GM06990 (cell line): ENCODE data around the gene CACNA1C.
"Not testable (repeated sequence)": the region's sequence is repeated elsewhere in the genome, so short reads cannot be mapped to it uniquely, and the experiment has no call there.

Experiments used
- DNase-seq: peaks from one replicate; pipeline ENCODE4 v3.0.0-alpha.2; 2011; ENCODE audit not compliant: insufficient read length; ENCODE audit errors: extremely low read depth
- H3K27me3 ChIP-seq: replicated peaks from 2 replicates; pipeline ENCODE4 v1.6.0; 2011; ENCODE audit warnings: low read length; ENCODE audit not compliant: control insufficient read depth, insufficient read depth
- H3K36me3 ChIP-seq: 2 replicates; pipeline ENCODE4 v1.5.1; 2011; ENCODE audit warnings: low read length; ENCODE audit not compliant: control insufficient read depth, insufficient read depth
- H3K4me3 ChIP-seq: replicated peaks from 2 replicates; pipeline ENCODE4 v1.5.1; 2011; ENCODE audit warnings: low read depth, mild to moderate bottlenecking, control low read depth, low read length
- TF ChIP-seq, protein P1 (sequence below): IDR thresholded peaks from 2 replicates; pipeline ENCODE4 v1.5.1; 2011; ENCODE audit warnings: low read length, control low read depth, mild to moderate bottlenecking, inconsistent platforms; ENCODE audit not compliant: insufficient read depth, poor library complexity, severe bottlenecking

CACNA1C gene

GRCh38 chr12:2126676-2127406, 74.1 kb downstream of the CACNA1C start:
- no peak for DNase-seq
- H3K4me3 ChIP-seq: no peak overlapping the region
- TF ChIP-seq, protein P1, sequence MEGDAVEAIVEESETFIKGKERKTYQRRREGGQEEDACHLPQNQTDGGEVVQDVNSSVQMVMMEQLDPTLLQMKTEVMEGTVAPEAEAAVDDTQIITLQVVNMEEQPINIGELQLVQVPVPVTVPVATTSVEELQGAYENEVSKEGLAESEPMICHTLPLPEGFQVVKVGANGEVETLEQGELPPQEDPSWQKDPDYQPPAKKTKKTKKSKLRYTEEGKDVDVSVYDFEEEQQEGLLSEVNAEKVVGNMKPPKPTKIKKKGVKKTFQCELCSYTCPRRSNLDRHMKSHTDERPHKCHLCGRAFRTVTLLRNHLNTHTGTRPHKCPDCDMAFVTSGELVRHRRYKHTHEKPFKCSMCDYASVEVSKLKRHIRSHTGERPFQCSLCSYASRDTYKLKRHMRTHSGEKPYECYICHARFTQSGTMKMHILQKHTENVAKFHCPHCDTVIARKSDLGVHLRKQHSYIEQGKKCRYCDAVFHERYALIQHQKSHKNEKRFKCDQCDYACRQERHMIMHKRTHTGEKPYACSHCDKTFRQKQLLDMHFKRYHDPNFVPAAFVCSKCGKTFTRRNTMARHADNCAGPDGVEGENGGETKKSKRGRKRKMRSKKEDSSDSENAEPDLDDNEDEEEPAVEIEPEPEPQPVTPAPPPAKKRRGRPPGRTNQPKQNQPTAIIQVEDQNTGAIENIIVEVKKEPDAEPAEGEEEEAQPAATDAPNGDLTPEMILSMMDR: no peak
- no peaks in the 10 kb centered on the region; the same call in 1 of the 2 replicates for H3K27me3 ChIP-seq
- H3K36me3 ChIP-seq: no peaks in the 10 kb centered on the region

- no peak overlapping the region for H3K4me3 ChIP-seq
- DNase-seq: no peak
- no peaks in the 10 kb centered on the region; the same call in 1 of the 2 replicates for H3K27me3 ChIP-seq
- TF ChIP-seq, protein P1: no peak
- H3K36me3 ChIP-seq: no peaks in the 10 kb centered on the region
Measured at GRCh38 chr12:2129076-2129475, 76.3 kb downstream of the CACNA1C start.

GRCh38 chr12:2135661-2136418, 83.1 kb downstream of the CACNA1C start:
- not testable (repeated sequence) for H3K36me3 ChIP-seq, DNase-seq, H3K4me3 ChIP-seq, H3K27me3 ChIP-seq

GRCh38 chr12:2136901-2137300, 84.1 kb downstream of the CACNA1C start:
- Histone ChIP-seq H3K27me3 (no peaks in the 10 kb centered on the region), H3K36me3 (no peaks in the 10 kb centered on the region), H3K4me3 (no peak overlapping the region)
- TF ChIP-seq, protein P1: no peak
- no peak for DNase-seq

DNA sequence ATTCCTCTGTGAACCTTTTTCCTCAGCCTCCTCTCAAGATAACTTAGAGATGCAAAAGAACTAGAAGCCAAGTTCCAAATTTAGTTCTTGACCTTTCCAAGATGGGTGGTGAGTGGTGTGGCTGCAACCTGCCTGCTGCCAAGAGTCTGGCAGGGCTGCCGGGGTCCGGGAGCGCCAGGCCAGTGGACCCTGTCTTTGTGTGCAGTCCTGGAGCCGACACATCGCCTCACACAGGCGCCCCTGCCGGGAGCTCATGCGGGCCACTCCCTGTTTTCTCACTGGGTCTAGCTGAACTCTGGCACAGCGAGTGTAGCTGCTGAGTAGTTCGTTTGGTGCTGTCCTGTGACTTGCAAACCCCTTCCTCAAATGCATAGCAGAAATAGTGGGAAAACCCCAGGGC, 84.9 kb downstream of the CACNA1C start:
- TF ChIP-seq, protein P1: no peak
- H3K27me3 ChIP-seq: no peaks in the 10 kb centered on the region
- H3K36me3 ChIP-seq: no peaks in the 10 kb centered on the region
- no peak overlapping the region for H3K4me3 ChIP-seq
- DNase-seq: no peak

DNA sequence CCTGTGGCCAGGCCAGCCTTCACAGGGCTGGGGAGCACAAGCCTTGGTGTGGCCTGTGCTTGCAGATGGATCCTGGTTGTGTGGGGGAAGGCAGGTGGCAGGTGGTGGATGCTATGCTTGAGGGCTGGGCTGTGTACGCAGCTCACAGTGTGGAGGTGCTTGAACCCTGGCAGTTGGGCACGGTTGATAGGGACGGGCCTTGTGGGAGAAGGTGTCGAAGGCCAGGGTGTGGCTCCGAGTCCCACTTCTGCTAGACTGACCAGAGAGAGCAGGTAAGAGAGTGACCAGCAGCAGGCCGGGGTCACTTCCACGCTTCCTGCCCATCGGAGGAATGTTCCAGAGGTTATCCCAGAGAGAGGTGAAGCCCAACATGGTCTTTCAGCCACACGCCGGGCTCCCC, 85.5 kb downstream of the CACNA1C start:
- H3K36me3 ChIP-seq: no peaks in the 10 kb centered on the region
- no peak for DNase-seq
- no peaks in the 10 kb centered on the region for H3K27me3 ChIP-seq
- H3K4me3 ChIP-seq: no peak overlapping the region
- TF ChIP-seq, protein P1: no peak
